A549 (cell line): ENCODE results near the gene MMP25. TPM values are rescaled to one million over a fixed set of nuclear protein-coding genes. Genes with fewer than 3 reads are reported as not detected.

Experiments used
- ATAC-seq, 2 experiments: fragments of 200-7000 bp in 1 of 2; fragments of >200 bp in 1 of 2; cut with Nextera tagmentation in 1 of 2; cut with Tn5 transposase in 1 of 2; 3 replicates each; pipeline versions ENCODE4 v1.8.0 to v1.9.1; 2018 to 2020; ENCODE audit warnings: mild to moderate bottlenecking in 1 of 2, moderate library complexity in 1 of 2
- CTCF ChIA-PET: fragments of 300-600 bp; sonication (Branson Sonifier 250); formaldehyde crosslinking; extraction: SDS; loops from one replicate; lab custom pipeline; 2021; ENCODE audit warnings: antibody characterized with exemption, inconsistent platforms; lab: Yijun Ruan, JAX
- POLR2A ChIA-PET: fragments of 350-600 bp; formaldehyde crosslinking; extraction: SDS; loops from one replicate; lab custom pipeline; 2021; ENCODE audit warnings: antibody characterized with exemption, inconsistent platforms; lab: Yijun Ruan, JAX
- DNase-seq, 2 experiments: peaks; one replicate each; pipeline versions ENCODE4 v3.0.0 to v3.0.0-alpha.2; 2011 to 2016; ENCODE audit warnings: low read depth in 1 of 2, low spot score in 1 of 2
- FAIRE-seq: peaks from 2 replicates; lab custom pipeline; 2011; peaks lifted over from hg19 to GRCh38; lab: Jason Lieb, UNC
- H3K27ac ChIP-seq, 2 experiments: fragments of >200 bp; sonication (Bioruptor Twin); formaldehyde crosslinking; 3 replicates each; pipeline ENCODE4 v1.5.1; 2016 to 2017
- H3K4me1 ChIP-seq: fragments of >200 bp; sonication (Bioruptor Twin); formaldehyde crosslinking; 3 replicates; pipeline ENCODE4 v1.6.1; 2016
- H3K4me2 ChIP-seq: fragments of >200 bp; sonication (Bioruptor Twin); formaldehyde crosslinking; 3 replicates; pipeline ENCODE4 v1.6.1; 2016
- H3K4me3 ChIP-seq: fragments of >200 bp; sonication (Bioruptor Twin); formaldehyde crosslinking; 3 replicates; pipeline ENCODE4 v1.5.1; 2016
- H3K9me3 ChIP-seq: fragments of >200 bp; sonication (Bioruptor Twin); formaldehyde crosslinking; 3 replicates; pipeline ENCODE4 v1.6.1; 2016
- CBX8 ChIP-seq: fragments of 200-600 bp; sonication (generic); IDR thresholded peaks from 2 replicates; pipeline ENCODE4 v1.6.1; 2016
- CEBPB ChIP-seq, 2 experiments: fragments of >200 bp in 1 of 2; sonication (Bioruptor Twin) in 1 of 2; formaldehyde crosslinking in 1 of 2; IDR thresholded peaks; 2 replicates each; pipeline ENCODE4 v1.6.1; 2012 to 2016
- CHD4 ChIP-seq: fragments of 200-600 bp; sonication (generic); IDR thresholded peaks from 2 replicates; pipeline ENCODE4 v1.6.1; 2016; ENCODE audit warnings: antibody characterized with exemption, mild to moderate bottlenecking, borderline replicate concordance
- EHF ChIP-seq: fragments of 250-450 bp; sonication (Bioruptor Pico); IDR thresholded peaks from 2 replicates; pipeline ENCODE4 v1.5.0; 2020; ENCODE audit warnings: mild to moderate bottlenecking
- FOSB ChIP-seq: fragments of 250-450 bp; sonication (Bioruptor Pico); IDR thresholded peaks from 2 replicates; pipeline ENCODE4 v1.5.0; 2020; ENCODE audit warnings: mild to moderate bottlenecking, moderate library complexity
- FOSL2 ChIP-seq, 2 experiments: fragments of 450-650 bp in 1 of 2; fragments of >200 bp in 1 of 2; sonication (Bioruptor Twin) in 1 of 2; formaldehyde crosslinking; IDR thresholded peaks; 2 replicates each; pipeline versions ENCODE4 v1.5.0 to v1.6.1; 2016 to 2020; ENCODE audit warnings: mild to moderate bottlenecking in 1 of 2, moderate library complexity in 1 of 2
- FOXS1 ChIP-seq: fragments of 250-450 bp; sonication (Bioruptor Pico); IDR thresholded peaks from 2 replicates; pipeline ENCODE4 v1.5.0; 2020; ENCODE audit warnings: mild to moderate bottlenecking, moderate library complexity
- HDAC2 ChIP-seq: fragments of 200-600 bp; sonication (generic); IDR thresholded peaks from 2 replicates; pipeline ENCODE4 v1.6.1; 2016
- HEYL ChIP-seq: fragments of 250-450 bp; sonication (Bioruptor Pico); IDR thresholded peaks from 2 replicates; pipeline ENCODE4 v1.8.0; 2021; ENCODE audit warnings: mild to moderate bottlenecking, moderate library complexity
- HOXB5 ChIP-seq: fragments of 250-450 bp; sonication (Bioruptor Pico); IDR thresholded peaks from 2 replicates; pipeline ENCODE4 v1.5.0; 2020; ENCODE audit warnings: mild to moderate bottlenecking, moderate library complexity
- JUNB ChIP-seq: fragments of >200 bp; sonication (Bioruptor Twin); formaldehyde crosslinking; IDR thresholded peaks from 2 replicates; pipeline ENCODE4 v1.6.1; 2016
- MAFK ChIP-seq: fragments of 450-650 bp; IDR thresholded peaks from 2 replicates; pipeline ENCODE4 v1.6.1; 2014; ENCODE audit not compliant: partially characterized antibody
- NFE2L2 ChIP-seq: fragments of 150-350 bp; conservative IDR thresholded peaks from 2 replicates; pipeline ENCODE4 v1.6.1; 2014; ENCODE audit warnings: low read length
- NR3C1 ChIP-seq: fragments of >200 bp; sonication (Bioruptor Twin); formaldehyde crosslinking; IDR thresholded peaks from 3 replicates; pipeline ENCODE4 v1.6.1; 2017
- POLR2A ChIP-seq: IDR thresholded peaks from 2 replicates; pipeline ENCODE4 v1.6.1; 2012; ENCODE audit warnings: mild to moderate bottlenecking, low read length
- POLR2AphosphoS2 ChIP-seq: conservative IDR thresholded peaks from 2 replicates; pipeline ENCODE4 v1.6.1; 2012; ENCODE audit warnings: low read length, improper control_type of control experiment, inconsistent platforms
- RAD21 ChIP-seq, 2 experiments: fragments of >200 bp in 1 of 2; sonication (Bioruptor Twin) in 1 of 2; formaldehyde crosslinking in 1 of 2; IDR thresholded peaks in 1 of 2; conservative IDR thresholded peaks in 1 of 2; 2 replicates in 1 of 2; 3 replicates in 1 of 2; pipeline ENCODE4 v1.6.1; 2012 to 2018; ENCODE audit warnings: inconsistent platforms in 1 of 2
- RARB ChIP-seq: fragments of 250-450 bp; sonication (Bioruptor Pico); IDR thresholded peaks from 2 replicates; pipeline ENCODE4 v1.8.0; 2021; ENCODE audit warnings: mild to moderate bottlenecking, moderate library complexity
- RCOR1 ChIP-seq: fragments of 150-350 bp; IDR thresholded peaks from 2 replicates; pipeline ENCODE4 v1.6.1; 2014; ENCODE audit warnings: antibody characterized with exemption, low read length, low read depth
- RNF2 ChIP-seq: fragments of 200-600 bp; sonication (generic); IDR thresholded peaks from 2 replicates; pipeline ENCODE4 v1.6.1; 2016; ENCODE audit warnings: low read depth, mild to moderate bottlenecking, antibody characterized with exemption, moderate library complexity, borderline replicate concordance
- SMC3 ChIP-seq: fragments of >200 bp; sonication (Bioruptor Twin); formaldehyde crosslinking; IDR thresholded peaks from 3 replicates; pipeline ENCODE4 v1.6.1; 2018; ENCODE audit warnings: inconsistent platforms
- SREBF2 ChIP-seq: fragments of 450-650 bp; IDR thresholded peaks from 2 replicates; pipeline ENCODE4 v1.6.1; 2014; ENCODE audit warnings: mild to moderate bottlenecking, moderate library complexity
- TFCP2L1 ChIP-seq: fragments of 250-450 bp; sonication (Bioruptor Pico); IDR thresholded peaks from 2 replicates; pipeline ENCODE4 v1.5.0; 2021; ENCODE audit warnings: mild to moderate bottlenecking
- TP53 ChIP-seq: fragments of 250-450 bp; sonication (Bioruptor Pico); IDR thresholded peaks from 2 replicates; pipeline ENCODE4 v1.5.0; 2021; ENCODE audit warnings: mild to moderate bottlenecking, moderate library complexity
- WGBS: methylation state at CpG from one replicate; pipeline ENCODE4 v1.1.6; 2017; ENCODE audit errors: missing lambda C conversion rate; 5-methylcytosine and 5-hydroxymethylcytosine counted together
- polyA plus RNA-seq, 4 experiments: library from polyadenylated mRNA; depleted of rRNA in 3 of 4; stranded (reverse); fragments of >200 nt; fragmentation: RNase III in 1 of 4; extraction: RNeasy Plus Mini Kit Qiagen cat#74134 plus additional on column Dnase treatment in 1 of 4; gene quantifications; 2 replicates in 3 of 4; 3 replicates in 1 of 4; pipeline ENCODE4 v1.2.3, GENCODE V29; 2011 to 2017
- TF ChIP-seq, protein P1 (sequence below): IDR thresholded peaks from 2 replicates; pipeline ENCODE4 v1.6.1; 2012
- TF ChIP-seq, protein P2 (sequence below): IDR thresholded peaks from 2 replicates; pipeline ENCODE4 v1.6.1; 2012; ENCODE audit warnings: low read depth, borderline replicate concordance
- TF ChIP-seq, protein P3 (sequence below): fragments of >200 bp; sonication (Bioruptor Twin); formaldehyde crosslinking; IDR thresholded peaks from 2 replicates; pipeline ENCODE4 v1.6.1; 2016

MMP25 gene
- polyA plus RNA-seq, 2 of the 4 experiments (the other 2 are of a cell fraction): 0.04 to 0.31 TPM

DNA sequence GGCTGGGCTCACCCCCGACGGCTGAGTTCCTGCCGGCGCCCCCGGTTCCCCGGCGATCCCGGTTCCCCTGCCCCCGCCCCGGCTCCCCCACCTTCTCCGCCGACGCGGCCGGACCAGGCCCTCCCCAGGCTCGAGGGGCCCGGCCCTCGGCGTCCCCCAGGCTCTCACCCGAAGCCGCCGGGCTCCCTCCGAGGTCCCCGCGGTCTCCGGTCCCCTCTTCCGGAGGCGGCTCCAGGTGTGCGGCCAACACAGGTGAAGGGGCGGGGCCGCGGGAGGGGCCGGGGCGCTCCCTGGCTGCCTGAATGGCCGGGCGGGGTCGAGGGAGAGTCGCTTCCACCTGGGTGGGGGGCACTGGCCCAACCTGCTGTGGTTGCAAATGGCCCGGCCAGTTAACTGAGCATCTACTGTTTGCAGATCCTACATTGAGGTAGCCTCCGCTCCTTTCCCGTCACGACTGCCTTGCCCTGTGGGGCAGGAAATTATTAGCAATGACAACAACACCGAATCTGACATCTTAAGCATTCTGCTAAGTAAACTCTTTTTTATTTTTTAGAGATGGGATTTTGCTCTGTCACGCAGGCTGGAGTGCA is 9.5 kb upstream of the MMP25 start, which contains the start of gene BICDL2:
Gene BICDL2, minus strand, starts transcription at position 219 of the 590 bp plus-strand sequence. CDS start 1,448 bp downstream, outside the sequence.
- ATAC-seq: no peak
- H3K4me1 ChIP-seq: 0 out of 3 replicates have a peak, but pooled peaks cover 4% of the 10 kb centered on the region
- H3K4me2 ChIP-seq: peak within 1 kb of the TSS; percentile 68
- FAIRE-seq: no peak
- 64% methylated on average over 11 of the region's 44 CpGs for WGBS
- H3K27ac ChIP-seq: peak within 1 kb of the TSS in 1 of 2 experiments; percentile 43; a peak in 2 of 6 replicates
- H3K4me3 ChIP-seq: peak within 1 kb of the TSS; percentile 30; the same call in 1 of the 3 replicates
- CTCF ChIA-PET: interaction anchor here (0.9 to 11.8 kb wide), 3 partner anchors 7 to 22 kb away, joined by 4 to 178 read pairs (median 6); no protein-coding TSS in a partner anchor
- no peak for DNase-seq
- no peaks in the 10 kb centered on the region for H3K9me3 ChIP-seq
- no peak for TF ChIP-seq HOXB5 (CRISPR knock-in tag)
- TF ChIP-seq RARB (CRISPR knock-in tag): no peak
- POLR2A ChIA-PET: no interaction called here

DNA sequence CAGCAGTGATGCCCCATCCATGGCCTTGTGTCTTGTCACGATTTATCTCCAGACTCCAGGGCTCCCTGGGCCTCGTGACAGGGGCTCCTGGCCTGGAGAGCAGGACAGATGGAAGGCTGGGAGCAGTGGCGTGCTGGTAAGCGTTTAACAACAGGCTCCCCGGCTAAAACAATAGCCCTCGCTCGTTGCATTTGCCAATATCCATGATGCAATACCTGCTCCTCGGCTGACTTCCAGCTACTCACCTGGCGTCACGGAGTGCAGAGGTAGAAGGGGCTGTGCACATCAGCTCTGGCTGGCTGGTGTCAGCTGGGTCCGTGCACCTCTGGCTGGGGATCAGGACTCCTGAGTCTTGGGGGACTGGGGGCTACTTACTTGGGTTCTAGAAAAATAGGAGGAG is 8.1 kb upstream of the MMP25 start:
- no peak for DNase-seq
- H3K9me3 ChIP-seq: no peaks in the 10 kb centered on the region
- no peak overlapping the region for H3K4me3 ChIP-seq
- ATAC-seq: peak in 1 of 2 experiments; percentile 1; a peak in 1 of 6 replicates
- no peak overlapping the region for H3K4me2 ChIP-seq
- no peak for FAIRE-seq
- TF ChIP-seq RAD21 (conservative IDR thresholded peaks at IDR 0.05 in 1 of 2, IDR thresholded peaks at IDR 0.05 in 1 of 2): no peak
- TF ChIP-seq NR3C1: no peak
- TF ChIP-seq SMC3: no peak
- no peak for TF ChIP-seq POLR2A
- TF ChIP-seq, all 56 proteins: peak for 0
- H3K27ac ChIP-seq: no peak overlapping the region
- ChIA-PET CTCF (interaction anchor here (1.0 to 11.8 kb wide), 4 partner anchors 9 to 127 kb away, joined by 3 to 178 read pairs (median 7); no protein-coding TSS in a partner anchor), POLR2A (no interaction called here)
- 0 out of 3 replicates have a peak, but pooled peaks cover 4% of the 10 kb centered on the region for H3K4me1 ChIP-seq
- WGBS: 45% methylated on average over 11 of the region's 11 CpGs

DNA sequence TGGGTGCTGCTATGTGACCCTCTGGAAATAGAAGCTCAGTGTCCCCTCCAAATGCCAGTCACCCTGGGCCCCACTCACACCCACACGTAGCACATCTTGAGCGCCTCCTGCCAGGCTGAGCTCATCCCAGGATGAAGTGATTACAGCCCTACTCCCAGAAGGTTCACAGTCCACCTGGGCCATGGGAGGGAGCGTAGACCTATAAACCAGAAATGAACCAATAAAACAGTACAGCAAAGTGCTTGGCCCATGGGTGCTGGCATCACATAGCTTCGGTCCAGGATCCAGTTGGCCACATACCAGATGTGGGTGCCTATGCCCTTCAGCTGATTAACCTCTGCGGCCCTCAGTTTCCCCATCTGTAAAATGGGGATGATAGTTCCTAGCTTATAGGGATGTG is 7.5 kb upstream of the MMP25 start:
- POLR2A ChIA-PET: interaction anchor here (0.5 kb wide), 1 partner anchor 20 kb away, joined by 3 read pairs; no protein-coding TSS in a partner anchor
- Histone ChIP-seq H3K27ac (no peak overlapping the region), H3K4me2 (no peak overlapping the region), H3K9me3 (no peaks in the 10 kb centered on the region), H3K4me3 (no peak overlapping the region), H3K4me1 (0 out of 3 replicates have a peak, but pooled peaks cover 4% of the 10 kb centered on the region)
- ATAC-seq (peak; percentile 2 to 8; a peak in 1 of 6 replicates), FAIRE-seq (no peak), DNase-seq (no peak)
- TF ChIP-seq HDAC2 (no peak), SREBF2 (no peak), RNF2 (no peak), POLR2A (no peak), HEYL (CRISPR knock-in tag) (no peak), CHD4 (no peak), EHF (no peak)
- TF ChIP-seq, protein P1, sequence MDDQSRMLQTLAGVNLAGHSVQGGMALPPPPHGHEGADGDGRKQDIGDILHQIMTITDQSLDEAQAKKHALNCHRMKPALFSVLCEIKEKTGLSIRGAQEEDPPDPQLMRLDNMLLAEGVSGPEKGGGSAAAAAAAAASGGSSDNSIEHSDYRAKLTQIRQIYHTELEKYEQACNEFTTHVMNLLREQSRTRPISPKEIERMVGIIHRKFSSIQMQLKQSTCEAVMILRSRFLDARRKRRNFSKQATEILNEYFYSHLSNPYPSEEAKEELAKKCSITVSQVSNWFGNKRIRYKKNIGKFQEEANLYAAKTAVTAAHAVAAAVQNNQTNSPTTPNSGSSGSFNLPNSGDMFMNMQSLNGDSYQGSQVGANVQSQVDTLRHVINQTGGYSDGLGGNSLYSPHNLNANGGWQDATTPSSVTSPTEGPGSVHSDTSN: no peak
- CTCF ChIA-PET: interaction anchor here (0.6 to 11.8 kb wide), 6 partner anchors 9 to 126 kb away, joined by 3 to 178 read pairs (median 5); no protein-coding TSS in a partner anchor
- 86% methylated on average over 5 of the region's 5 CpGs for WGBS

DNA sequence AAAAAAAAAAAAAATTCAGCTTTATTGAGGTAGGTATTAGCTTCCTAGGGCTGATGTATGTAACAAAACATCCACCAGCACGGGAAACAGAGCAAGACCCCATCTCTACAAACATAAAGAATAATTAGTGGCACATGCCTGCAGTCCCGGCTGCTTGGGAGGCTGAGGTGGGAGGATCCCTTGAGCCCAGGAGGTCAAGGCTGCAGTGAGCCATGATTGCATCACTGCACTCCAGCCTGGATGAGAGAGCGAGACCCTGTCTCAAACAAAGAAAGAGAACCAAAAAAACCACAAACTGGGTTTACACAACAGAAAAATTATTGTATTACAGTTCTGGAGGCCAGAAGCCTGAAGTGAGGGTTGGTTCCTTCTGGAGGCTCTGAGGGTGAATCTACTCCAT is 4.0 kb upstream of the MMP25 start:
- ATAC-seq: no peak
- no peak for DNase-seq
- no peak for FAIRE-seq
- TF ChIP-seq MAFK (no peak), NFE2L2 (no peak), RNF2 (no peak), FOSB (CRISPR knock-in tag) (no peak), TP53 (no peak), EHF (no peak), FOSL2 (IDR thresholded peaks at IDR 0.05) (no peak), FOSL2 (CRISPR knock-in tag; IDR thresholded peaks at IDR 0.05) (no peak), RAD21 (conservative IDR thresholded peaks at IDR 0.05 in 1 of 2, IDR thresholded peaks at IDR 0.05 in 1 of 2) (no peak), HEYL (CRISPR knock-in tag) (no peak), CEBPB (IDR thresholded peaks at IDR 0.05) (no peak), CBX8 (no peak), RCOR1 (no peak), TFCP2L1 (no peak), FOXS1 (no peak), POLR2AphosphoS2 (no peak), JUNB (no peak), SMC3 (no peak)
- TF ChIP-seq, protein P2, sequence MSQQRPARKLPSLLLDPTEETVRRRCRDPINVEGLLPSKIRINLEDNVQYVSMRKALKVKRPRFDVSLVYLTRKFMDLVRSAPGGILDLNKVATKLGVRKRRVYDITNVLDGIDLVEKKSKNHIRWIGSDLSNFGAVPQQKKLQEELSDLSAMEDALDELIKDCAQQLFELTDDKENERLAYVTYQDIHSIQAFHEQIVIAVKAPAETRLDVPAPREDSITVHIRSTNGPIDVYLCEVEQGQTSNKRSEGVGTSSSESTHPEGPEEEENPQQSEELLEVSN: no peak
- TF ChIP-seq, protein P3, sequence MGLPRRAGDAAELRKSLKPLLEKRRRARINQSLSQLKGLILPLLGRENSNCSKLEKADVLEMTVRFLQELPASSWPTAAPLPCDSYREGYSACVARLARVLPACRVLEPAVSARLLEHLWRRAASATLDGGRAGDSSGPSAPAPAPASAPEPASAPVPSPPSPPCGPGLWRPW: no peak
- H3K9me3 ChIP-seq: no peaks in the 10 kb centered on the region
- WGBS: 63% methylated on average over 3 of the region's 3 CpGs
- CTCF ChIA-PET: interaction anchor here (1.0 to 11.8 kb wide), 6 partner anchors 9 to 89 kb away, joined by 3 to 178 read pairs (median 8); no protein-coding TSS in a partner anchor
- POLR2A ChIA-PET: interaction anchor here (0.6 to 0.7 kb wide), 2 partner anchors 19 to 64 kb away, joined by 3 to 4 read pairs; no protein-coding TSS in a partner anchor
- no peak overlapping the region for H3K27ac ChIP-seq
- peaks cover 3% of the 10 kb centered on the region; the same call in 1 of the 3 replicates for H3K4me1 ChIP-seq
- no peak overlapping the region for H3K4me2 ChIP-seq
- no peak overlapping the region for H3K4me3 ChIP-seq
